GM21717 (cell line): ENCODE data around the gene IL11RA.

ENCODE experiments used
- ATAC-seq: cut with Tn5 transposase; IDR thresholded peaks from one replicate; pipeline ENCODE4 v1.9.1; 2021; ENCODE audit warnings: mild to moderate bottlenecking, moderate library complexity; ENCODE audit not compliant: unreplicated experiment

IL11RA gene

GRCh38 chr9:34652602-34653000 lies 616 bp downstream of the IL11RA start:
- ATAC-seq = no peak

GRCh38 chr9:34653151-34654072 lies 1.4 kb downstream of the IL11RA start:
- ATAC-seq = no peak

- ATAC-seq = no peak
Observed at GRCh38 chr9:34654323-34655051, 2.5 kb downstream of the IL11RA start.

GRCh38 chr9:34655394-34655793 lies 3.4 kb downstream of the IL11RA start:
- ATAC-seq = no peak

GRCh38 chr9:34656992-34657391 lies 5.0 kb downstream of the IL11RA start:
- no peak for ATAC-seq

- ATAC-seq = no peak
Observed at GRCh38 chr9:34658461-34658860, 6.5 kb downstream of the IL11RA start.

GRCh38 chr9:34659592-34660253 lies 7.7 kb downstream of the IL11RA start:
- ATAC-seq = no peak

GRCh38 chr9:34662526-34663302 lies 10.7 kb downstream of the IL11RA start, which contains the start of gene CCL27:
CCL27 (minus strand) TSS chr9:34662657; CDS start chr9:34662633, 24 bp downstream.
- no peak for ATAC-seq

- no peak for ATAC-seq
Observed at GRCh38 chr9:34663303-34663605, 11.3 kb downstream of the IL11RA start.

- ATAC-seq = peak; percentile 41
Observed at GRCh38 chr9:34664281-34665066, 12.5 kb downstream of the IL11RA start.

GRCh38 chr9:34665067-34665380 lies 13.0 kb downstream of the IL11RA start:
- peak; percentile 31 for ATAC-seq

GRCh38 chr9:34665381-34666250 lies 13.6 kb downstream of the IL11RA start:
- peak; percentile 60 for ATAC-seq

- no peak for ATAC-seq
Observed at GRCh38 chr9:34669809-34670562, 18.0 kb downstream of the IL11RA start.

GRCh38 chr9:34671307-34671706 lies 19.3 kb downstream of the IL11RA start:
- ATAC-seq = no peak

- ATAC-seq = no peak
Observed at GRCh38 chr9:34674440-34674839, 22.5 kb downstream of the IL11RA start.

- ATAC-seq = no peak
Observed at GRCh38 chr9:34675048-34675714, 23.2 kb downstream of the IL11RA start.

GRCh38 chr9:34675869-34676268 lies 23.9 kb downstream of the IL11RA start:
- ATAC-seq = no peak

- no peak for ATAC-seq
Observed at GRCh38 chr9:34684145-34684544, 32.2 kb downstream of the IL11RA start.
